ENCODE data around the gene PTPN1. TPM values are rescaled to one million over a fixed set of nuclear protein-coding genes. Genes with fewer than 3 reads are reported as not detected.

The PTPN1 gene
- polyA plus RNA-seq, 1 of the 3 experiments (the other 2 are of a cell fraction), result 23.6 TPM

GRCh38 chr20:50611128-50611810 lies 101.1 kb downstream of the PTPN1 start:
- H3K4me1 ChIP-seq (ENCODE audit: control insufficient read depth in 1 of 2, insufficient read depth in 2 of 2, low read depth in 1 of 2, low read length in 1 of 2), result no peaks in the 10 kb centered on the region
- H3K27ac ChIP-seq (ENCODE audit: low read depth in 2 of 2, low read length in 1 of 2), result no peak overlapping the region
- no peak overlapping the region for H3K4me2 ChIP-seq
- ChIA-PET CTCF (interaction anchor here (1.3 kb wide), 1 partner anchor 14 kb away, joined by 3 read pairs; no protein-coding TSS in a partner anchor), POLR2A (no interaction called here)
- no peaks in the 10 kb centered on the region for H3K27me3 ChIP-seq (ENCODE audit: insufficient read depth)
- WGBS (ENCODE audit: low lambda C conversion rate), result 84% methylated on average over 13 of the region's 15 CpGs
- H3K9me3 ChIP-seq, result no peaks in the 10 kb centered on the region
- no peaks in the 10 kb centered on the region for H3F3A ChIP-seq (replicated peaks; ENCODE audit: insufficient read depth)
- no peak for DNase-seq
- no peaks in the 10 kb centered on the region for H3K36me3 ChIP-seq (replicated peaks in 1 of 2; ENCODE audit: control insufficient read depth in 1 of 2, insufficient read depth in 2 of 2, low read length in 1 of 2)
- no peak overlapping the region for H3K4me3 ChIP-seq (ENCODE audit: low read depth in 2 of 2, low read length in 1 of 2)
- no peaks in the 10 kb centered on the region for H3K79me2 ChIP-seq (ENCODE audit: insufficient read depth)
- no peaks in the 10 kb centered on the region for H4K20me1 ChIP-seq (ENCODE audit: insufficient read depth)
- no peak overlapping the region for H2AFZ ChIP-seq (ENCODE audit: low read depth)
- TF ChIP-seq MXI1 (IDR thresholded peaks at IDR 0.05; ENCODE audit: low read depth, low read length) (no peak), TEAD4 (IDR thresholded peaks at IDR 0.05; ENCODE audit: borderline replicate concordance, insufficient read depth) (no peak)
- H3K9ac ChIP-seq, result no peak overlapping the region
- no peaks in the 10 kb centered on the region for H3K9me2 ChIP-seq

- Histone ChIP-seq H3K79me2 (ENCODE audit: insufficient read depth) (no peaks in the 10 kb centered on the region), H3K36me3 (replicated peaks in 1 of 2; ENCODE audit: control insufficient read depth in 1 of 2, insufficient read depth in 2 of 2, low read length in 1 of 2) (no peaks in the 10 kb centered on the region), H3K27ac (ENCODE audit: low read depth in 2 of 2, low read length in 1 of 2) (no peak overlapping the region), H3K4me1 (ENCODE audit: control insufficient read depth in 1 of 2, insufficient read depth in 2 of 2, low read depth in 1 of 2, low read length in 1 of 2) (no peaks in the 10 kb centered on the region), H3K4me3 (ENCODE audit: low read depth in 2 of 2, low read length in 1 of 2) (no peak overlapping the region), H3K9ac (no peak overlapping the region), H3K27me3 (ENCODE audit: insufficient read depth) (no peaks in the 10 kb centered on the region), H3K9me2 (no peaks in the 10 kb centered on the region), H3K9me3 (no peaks in the 10 kb centered on the region), H2AFZ (ENCODE audit: low read depth) (no peak overlapping the region), H4K20me1 (ENCODE audit: insufficient read depth) (no peaks in the 10 kb centered on the region), H3K4me2 (no peak overlapping the region), H3F3A (replicated peaks; ENCODE audit: insufficient read depth) (no peaks in the 10 kb centered on the region)
- ChIA-PET POLR2A (no interaction called here), CTCF (interaction anchor here (0.6 to 1.4 kb wide), 2 partner anchors 22 to 34 kb away, joined by 3 read pairs; no protein-coding TSS in a partner anchor)
- no peak for DNase-seq
- no peak for TF ChIP-seq FOSL2 (IDR thresholded peaks at IDR 0.05; ENCODE audit: borderline replicate concordance, low read depth)
- no peak for TF ChIP-seq RFX5 (IDR thresholded peaks at IDR 0.05; ENCODE audit: low read length)
- TF ChIP-seq EP300 (IDR thresholded peaks at IDR 0.05; ENCODE audit: borderline replicate concordance in 1 of 2, low read depth in 1 of 2, low read length in 1 of 2), result no peak
- no peak for TF ChIP-seq POLR2AphosphoS5 (IDR thresholded peaks at IDR 0.05; ENCODE audit: low read depth, low read length)
- no peak for TF ChIP-seq USF1 (IDR thresholded peaks at IDR 0.05; ENCODE audit: borderline replicate concordance, low read depth)
- no peak for TF ChIP-seq CTCF (IDR thresholded peaks at IDR 0.05)
- no peak for TF ChIP-seq GABPA (IDR thresholded peaks at IDR 0.05; ENCODE audit: low read depth)
- WGBS (ENCODE audit: low lambda C conversion rate), result 92% methylated on average over 14 of the region's 15 CpGs
These were observed 103.4 kb downstream of the PTPN1 start for GRCh38 chr20:50613438-50614169.
